ENCODE results near the gene ASB6. TPM values are rescaled to one million over a fixed set of nuclear protein-coding genes. Genes with fewer than 3 reads are reported as not detected.

The ASB6 gene
- total and polyA plus RNA-seq, 4 donors = 3.4 to 8.4 (median 6.2) TPM

GRCh38 chr9:129676975-129677374 is 35.0 kb upstream of the ASB6 start:
- Histone ChIP-seq H3K36me3 (ENCODE audit: control insufficient read depth in 4 of 4, insufficient read depth in 3 of 4, low read depth in 1 of 4, low read length in 3 of 4) (no peaks in the 10 kb centered on the region), H3K9ac (ENCODE audit: low read depth in 1 of 2, low read length in 2 of 2) (no peak overlapping the region), H3K9me3 (ENCODE audit: control insufficient read depth in 4 of 4, low read length in 3 of 4) (no peaks in the 10 kb centered on the region), H3K4me1 (ENCODE audit: control insufficient read depth in 4 of 4, insufficient read depth in 4 of 4, low read length in 3 of 4) (no peaks in the 10 kb centered on the region), H3K27me3 (ENCODE audit: control insufficient read depth in 4 of 4, insufficient read depth in 4 of 4, low read length in 3 of 4) (no peaks in the 10 kb centered on the region), H3K27ac (ENCODE audit: low read depth in 1 of 2, low read length in 2 of 2) (no peak overlapping the region), H3K4me3 (ENCODE audit: low read depth in 1 of 3, low read length in 3 of 3) (no peak overlapping the region)
- WGBS = 78% methylated on average over 12 of the region's 12 CpGs
- DNase-seq (ENCODE audit: low spot score) = no peak
- TF ChIP-seq JUND (IDR thresholded peaks at IDR 0.05) (no peak), SP1 (IDR thresholded peaks at IDR 0.05) (no peak), HNF4A (conservative IDR thresholded peaks at IDR 0.05) (no peak), MAX (IDR thresholded peaks at IDR 0.05) (no peak), CTCF (IDR thresholded peaks at IDR 0.05; ENCODE audit: low read depth, low read length, missing input control) (no peak), ZBTB33 (IDR thresholded peaks at IDR 0.05) (no peak), REST (IDR thresholded peaks at IDR 0.05) (no peak), RXRA (IDR thresholded peaks at IDR 0.05) (no peak), HNF4G (IDR thresholded peaks at IDR 0.05) (no peak), ATF3 (IDR thresholded peaks at IDR 0.05) (no peak), FOXA2 (IDR thresholded peaks at IDR 0.05) (no peak), FOXA1 (IDR thresholded peaks at IDR 0.05) (no peak), NR2F2 (IDR thresholded peaks at IDR 0.05) (no peak)

- Histone ChIP-seq H3K4me1 (ENCODE audit: control insufficient read depth in 4 of 4, insufficient read depth in 4 of 4, low read length in 3 of 4) (no peaks in the 10 kb centered on the region), H3K9me3 (ENCODE audit: control insufficient read depth in 4 of 4, low read length in 3 of 4) (no peaks in the 10 kb centered on the region), H3K4me3 (ENCODE audit: low read depth in 1 of 3, low read length in 3 of 3) (no peak overlapping the region), H3K9ac (ENCODE audit: low read depth in 1 of 2, low read length in 2 of 2) (no peak overlapping the region), H3K36me3 (ENCODE audit: control insufficient read depth in 4 of 4, insufficient read depth in 3 of 4, low read depth in 1 of 4, low read length in 3 of 4) (no peaks in the 10 kb centered on the region), H3K27me3 (ENCODE audit: control insufficient read depth in 4 of 4, insufficient read depth in 4 of 4, low read length in 3 of 4) (no peaks in the 10 kb centered on the region), H3K27ac (ENCODE audit: low read depth in 1 of 2, low read length in 2 of 2) (no peak overlapping the region)
- DNase-seq (ENCODE audit: low spot score) = no peak
- 66% methylated on average over 4 of the region's 4 CpGs for WGBS
- TF ChIP-seq JUND (IDR thresholded peaks at IDR 0.05) (no peak), RAD21 (IDR thresholded peaks at IDR 0.05) (no peak), ATF3 (IDR thresholded peaks at IDR 0.05) (no peak), RXRA (IDR thresholded peaks at IDR 0.05) (no peak), NR2F2 (IDR thresholded peaks at IDR 0.05) (no peak), TAF1 (conservative IDR thresholded peaks at IDR 0.05) (no peak), EGR1 (IDR thresholded peaks at IDR 0.05; ENCODE audit: low read depth in 2 of 2) (no peak), ZBTB33 (IDR thresholded peaks at IDR 0.05) (no peak), YY1 (IDR thresholded peaks at IDR 0.05) (no peak), HNF4G (IDR thresholded peaks at IDR 0.05) (no peak), FOXA1 (IDR thresholded peaks at IDR 0.05) (no peak), FOXA2 (IDR thresholded peaks at IDR 0.05) (no peak)
These were observed 34.3 kb upstream of the ASB6 start for GRCh38 chr9:129676287-129676686.

All from liver (tissue), 9 donors.